H9 (cell line): ENCODE measurements around the gene DHDDS. TPM values are rescaled to one million over a fixed set of nuclear protein-coding genes. Genes with fewer than 3 reads are reported as not detected.
A peak's percentile ranks its signal among the peaks of the same experiment; 100 is the strongest.

Source experiments
- DNase-seq: peaks from one replicate; pipeline ENCODE4 v3.0.0-alpha.2; 2017
- H2AFZ ChIP-seq: one replicate; pipeline ENCODE4 v1.6.1; 2013; ENCODE audit warnings: mild to moderate bottlenecking, low read length, control low read depth, moderate library complexity
- H2AK5ac ChIP-seq: 2 replicates; pipeline ENCODE4 v1.6.1; 2013; ENCODE audit warnings: low read length, control low read depth, mixed read lengths; ENCODE audit not compliant: insufficient read length
- H2BK120ac ChIP-seq: one replicate; pipeline ENCODE4 v1.6.1; 2013; ENCODE audit warnings: low read depth, mild to moderate bottlenecking, low read length, control low read depth, inconsistent platforms; ENCODE audit not compliant: poor library complexity, severe bottlenecking
- H2BK12ac ChIP-seq: 2 replicates; pipeline ENCODE4 v1.6.1; 2013; ENCODE audit warnings: low read length, control low read depth, mixed read lengths, low read depth; ENCODE audit not compliant: insufficient read length
- H2BK15ac ChIP-seq: 2 replicates; pipeline ENCODE4 v1.6.1; 2013; ENCODE audit warnings: low read depth, low read length, control low read depth
- H2BK20ac ChIP-seq: one replicate; pipeline ENCODE4 v1.6.1; 2013; ENCODE audit warnings: low read depth, mild to moderate bottlenecking, low read length, control low read depth, inconsistent platforms; ENCODE audit not compliant: poor library complexity, severe bottlenecking
- H2BK5ac ChIP-seq: 2 replicates; pipeline ENCODE4 v1.6.1; 2013; ENCODE audit warnings: low read length, control low read depth, mixed read lengths; ENCODE audit not compliant: insufficient read length
- H3K14ac ChIP-seq: 2 replicates; pipeline ENCODE4 v1.6.1; 2013; ENCODE audit warnings: low read length, control low read depth; ENCODE audit not compliant: insufficient read depth
- H3K18ac ChIP-seq: 2 replicates; pipeline ENCODE4 v1.6.1; 2013; ENCODE audit warnings: low read depth, mild to moderate bottlenecking, mixed read lengths, low read length, control low read depth; ENCODE audit not compliant: insufficient read length
- H3K23ac ChIP-seq: 2 replicates; pipeline ENCODE4 v1.6.1; 2013; ENCODE audit warnings: low read length, control low read depth, mixed read lengths, low read depth; ENCODE audit not compliant: insufficient read length
- H3K23me2 ChIP-seq: 2 replicates; pipeline ENCODE4 v1.6.1; 2013; ENCODE audit warnings: low read depth, mild to moderate bottlenecking, mixed read lengths, low read length, control low read depth; ENCODE audit not compliant: insufficient read length, poor library complexity, severe bottlenecking
- H3K27ac ChIP-seq: 2 replicates; pipeline ENCODE4 v1.5.1; 2013; ENCODE audit warnings: low read length, control low read depth, mixed read lengths, low read depth; ENCODE audit not compliant: insufficient read length
- H3K27me3 ChIP-seq: 2 replicates; pipeline ENCODE4 v1.6.1; 2013; ENCODE audit warnings: low read length, control low read depth, inconsistent platforms; ENCODE audit not compliant: insufficient read depth
- H3K4ac ChIP-seq: 2 replicates; pipeline ENCODE4 v1.6.1; 2013; ENCODE audit warnings: low read depth, mild to moderate bottlenecking, control low read depth, inconsistent platforms, low read length, moderate library complexity
- H3K4me1 ChIP-seq: 2 replicates; pipeline ENCODE4 v1.6.1; 2013; ENCODE audit warnings: low read length, control low read depth, inconsistent platforms; ENCODE audit not compliant: insufficient read depth
- H3K4me2 ChIP-seq: 2 replicates; pipeline ENCODE4 v1.6.1; 2013; ENCODE audit warnings: low read length, control low read depth, mixed read lengths; ENCODE audit not compliant: insufficient read length, insufficient read depth
- H3K56ac ChIP-seq: 2 replicates; pipeline ENCODE4 v1.6.1; 2013; ENCODE audit warnings: low read depth, mild to moderate bottlenecking, mixed read lengths, low read length, control low read depth; ENCODE audit not compliant: insufficient read length
- H3K79me1 ChIP-seq: 2 replicates; pipeline ENCODE4 v1.6.1; 2013; ENCODE audit warnings: low read depth, mild to moderate bottlenecking, moderate library complexity, low read length, control low read depth, inconsistent platforms; ENCODE audit not compliant: insufficient read depth, poor library complexity, severe bottlenecking
- H3K79me2 ChIP-seq: 2 replicates; pipeline ENCODE4 v1.6.1; 2013; ENCODE audit warnings: low read length, control low read depth, inconsistent platforms; ENCODE audit not compliant: insufficient read depth
- H3K9ac ChIP-seq: 2 replicates; pipeline ENCODE4 v1.6.1; 2013; ENCODE audit warnings: low read length, control low read depth, mixed read lengths; ENCODE audit not compliant: insufficient read length; ENCODE audit errors: extremely low read depth
- H3K9me3 ChIP-seq: one replicate; pipeline ENCODE4 v1.6.1; 2013; ENCODE audit warnings: low read depth, low read length, inconsistent platforms; ENCODE audit not compliant: control insufficient read depth
- H3T11ph ChIP-seq: one replicate; pipeline ENCODE4 v1.6.1; 2013; ENCODE audit warnings: mild to moderate bottlenecking, low read length, control low read depth, inconsistent platforms
- H4K20me1 ChIP-seq: one replicate; pipeline ENCODE4 v1.6.1; 2013; ENCODE audit not compliant: control insufficient read depth, insufficient read length, insufficient read depth
- H4K5ac ChIP-seq: 2 replicates; pipeline ENCODE4 v1.6.1; 2013; ENCODE audit warnings: low read depth, mild to moderate bottlenecking, mixed read lengths, low read length, control low read depth; ENCODE audit not compliant: insufficient read length
- H4K8ac ChIP-seq: replicated peaks from 2 replicates; pipeline ENCODE4 v1.6.1; 2013; ENCODE audit warnings: low read length, control low read depth, mixed read lengths, low read depth; ENCODE audit not compliant: insufficient read length
- H4K91ac ChIP-seq: 2 replicates; pipeline ENCODE4 v1.6.1; 2013; ENCODE audit warnings: low read depth, mild to moderate bottlenecking, moderate library complexity, mixed read lengths, low read length, control low read depth; ENCODE audit not compliant: insufficient read length
- H3K27ac Mint-ChIP-seq, 3 experiments: 2 replicates in 2 of 3; 3 replicates in 1 of 3; pipeline ENCODE4 v1.8.0; 2020 to 2021; ENCODE audit warnings: mixed read lengths in 3 of 3, mild to moderate bottlenecking in 1 of 3, moderate library complexity in 1 of 3
- H3K27me3 Mint-ChIP-seq: 2 replicates; pipeline ENCODE4 v1.8.0; 2021; ENCODE audit warnings: low read depth, mild to moderate bottlenecking, moderate library complexity, mixed read lengths
- H3K36me3 Mint-ChIP-seq, 3 experiments: 2 replicates in 2 of 3; 3 replicates in 1 of 3; pipeline ENCODE4 v1.8.0; 2020 to 2021; ENCODE audit warnings: low read depth in 3 of 3, mixed read lengths in 3 of 3; ENCODE audit not compliant: insufficient read depth in 1 of 3
- H3K4me1 Mint-ChIP-seq, 2 experiments: 2 replicates each; pipeline ENCODE4 v1.8.0; 2020; ENCODE audit warnings: mixed read lengths in 2 of 2
- H3K4me3 Mint-ChIP-seq, 2 experiments: 2 replicates in 1 of 2; 3 replicates in 1 of 2; pipeline ENCODE4 v1.8.0; 2020 to 2021; ENCODE audit warnings: mild to moderate bottlenecking in 2 of 2, mixed read lengths in 2 of 2, moderate library complexity in 1 of 2
- H3K9me3 Mint-ChIP-seq, 2 experiments: 2 replicates in 1 of 2; 3 replicates in 1 of 2; pipeline ENCODE4 v1.8.0; 2020; ENCODE audit warnings: mild to moderate bottlenecking in 2 of 2, mixed read lengths in 2 of 2, moderate library complexity in 1 of 2
- WGBS: extraction: QIAGEN DNeasy Blood & Tissue Kit; methylation state at CpG from one replicate; pipeline ENCODE4 v1.1.7; 2013; ENCODE audit warnings: missing lambda C conversion rate, low lambda C conversion rate, mixed read lengths; ENCODE audit not compliant: insufficient read length; ENCODE audit errors: extremely low coverage; 5-methylcytosine and 5-hydroxymethylcytosine counted together
- total RNA-seq: library from RNA; stranded (reverse); gene quantifications from 2 replicates; pipeline ENCODE4 v1.2.1, GENCODE V29; 2021
- TF ChIP-seq, protein P1 (sequence below): fragments of 200-600 bp; sonication (generic); conservative IDR thresholded peaks from 3 replicates; pipeline ENCODE4 v1.8.0; 2021; ENCODE audit warnings: antibody characterized with exemption, mild to moderate bottlenecking

The DHDDS gene
- total RNA-seq, 1 experiment from 2014 or later, result 61.2 TPM

- Histone ChIP-seq H3K9ac (no peak overlapping the region), H2BK15ac (no peak overlapping the region), H3K79me1 (no peaks in the 10 kb centered on the region), H2BK120ac (no peak overlapping the region), H3K4me2 (no peak overlapping the region), H4K20me1 (no peaks in the 10 kb centered on the region), H3K18ac (no peak overlapping the region), H3K27me3 (no peaks in the 10 kb centered on the region), H3K27ac (no peak overlapping the region), H2BK5ac (no peak overlapping the region), H2BK12ac (no peak overlapping the region), H3T11ph (no peak overlapping the region), H3K4me1 (no peaks in the 10 kb centered on the region), H4K8ac (no peak overlapping the region), H2AFZ (no peak overlapping the region), H3K4ac (no peak overlapping the region), H3K56ac (no peak overlapping the region), H3K9me3 (no peaks in the 10 kb centered on the region), H2AK5ac (no peak overlapping the region), H3K23me2 (no peaks in the 10 kb centered on the region), H3K79me2 (no peaks in the 10 kb centered on the region), H3K23ac (no peak overlapping the region), H4K91ac (no peak overlapping the region), H3K14ac (no peak overlapping the region), H4K5ac (no peak overlapping the region), H2BK20ac (no peak overlapping the region)
- TF ChIP-seq, protein P1, sequence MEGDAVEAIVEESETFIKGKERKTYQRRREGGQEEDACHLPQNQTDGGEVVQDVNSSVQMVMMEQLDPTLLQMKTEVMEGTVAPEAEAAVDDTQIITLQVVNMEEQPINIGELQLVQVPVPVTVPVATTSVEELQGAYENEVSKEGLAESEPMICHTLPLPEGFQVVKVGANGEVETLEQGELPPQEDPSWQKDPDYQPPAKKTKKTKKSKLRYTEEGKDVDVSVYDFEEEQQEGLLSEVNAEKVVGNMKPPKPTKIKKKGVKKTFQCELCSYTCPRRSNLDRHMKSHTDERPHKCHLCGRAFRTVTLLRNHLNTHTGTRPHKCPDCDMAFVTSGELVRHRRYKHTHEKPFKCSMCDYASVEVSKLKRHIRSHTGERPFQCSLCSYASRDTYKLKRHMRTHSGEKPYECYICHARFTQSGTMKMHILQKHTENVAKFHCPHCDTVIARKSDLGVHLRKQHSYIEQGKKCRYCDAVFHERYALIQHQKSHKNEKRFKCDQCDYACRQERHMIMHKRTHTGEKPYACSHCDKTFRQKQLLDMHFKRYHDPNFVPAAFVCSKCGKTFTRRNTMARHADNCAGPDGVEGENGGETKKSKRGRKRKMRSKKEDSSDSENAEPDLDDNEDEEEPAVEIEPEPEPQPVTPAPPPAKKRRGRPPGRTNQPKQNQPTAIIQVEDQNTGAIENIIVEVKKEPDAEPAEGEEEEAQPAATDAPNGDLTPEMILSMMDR, result no peak
- Mint-ChIP-seq H3K27me3 (no peaks in the 10 kb centered on the region; the same call in 1 of the 2 replicates), H3K27ac (peak overlapping the region in 1 of 3 experiments; percentile 68; a peak in 2 of 7 replicates), H3K4me3 (no peak overlapping the region), H3K36me3 (peaks cover 4 to 14% (median 9%) of the 10 kb centered on the region in 3 experiments; a peak in 6 of 7 replicates), H3K4me1 (peaks cover 0 to 6% of the 10 kb centered on the region in 2 experiments; a peak in 2 of 4 replicates), H3K9me3 (no peaks in the 10 kb centered on the region)
- no CpG with 5 or more reads among the region's 2 CpGs for WGBS
- DNase-seq, result no peak
These were observed 50.8 kb downstream of the DHDDS start for GRCh38 chr1:26482921-26483320.
